Measurements from ENCODE around the gene TRIM41.
"Not testable (repeated sequence)": the region's sequence is repeated elsewhere in the genome, so short reads cannot be mapped to it uniquely, and the experiment has no call there.

DNA sequence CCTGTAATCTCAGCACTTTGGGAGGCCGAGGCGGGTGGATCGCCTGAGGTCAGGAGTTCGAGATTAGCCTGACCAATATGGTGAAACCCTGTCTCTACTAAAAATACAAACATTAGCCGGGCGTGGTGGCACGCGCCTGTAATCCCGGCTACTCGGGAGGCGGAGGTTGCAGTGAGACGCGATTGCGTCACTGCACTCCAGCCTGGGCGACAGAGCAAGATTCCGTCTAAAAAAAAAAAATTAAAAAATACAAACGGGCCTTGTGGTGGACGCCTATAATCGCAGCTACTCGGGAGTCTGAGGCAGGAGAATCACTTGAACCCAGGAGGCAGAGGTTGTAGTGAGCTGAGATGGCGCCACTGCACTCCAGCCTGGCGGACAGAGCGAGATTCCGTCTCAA, 14.1 kb upstream of the TRIM41 start:
- not testable (repeated sequence) for TF ChIP-seq CTCF (IDR thresholded peaks at IDR 0.05; ENCODE audit: insufficient read depth, low read length, poor library complexity, severe bottlenecking); EZH2phosphoT487 (conservative IDR thresholded peaks at IDR 0.05; ENCODE audit: low read length)

All from SU-DHL-6 (cell line).